ENCODE results near the gene UBL3.

UBL3 gene

GRCh38 chr13:29752175-29752574 lies 98.2 kb downstream of the UBL3 start:
- DNase-seq (ENCODE audit: insufficient read length, low spot score) (no peak), FAIRE-seq (no peak)
- TF ChIP-seq CTCF (IDR thresholded peaks at IDR 0.05; ENCODE audit: insufficient read depth, missing control alignments): no peak

GRCh38 chr13:29750183-29750530 lies 100.3 kb downstream of the UBL3 start:
- FAIRE-seq (no peak), DNase-seq (ENCODE audit: insufficient read length, low spot score) (no peak)
- TF ChIP-seq CTCF (IDR thresholded peaks at IDR 0.05; ENCODE audit: insufficient read depth, missing control alignments): no peak

GRCh38 chr13:29749401-29750182 lies 100.8 kb downstream of the UBL3 start:
- DNase-seq (ENCODE audit: insufficient read length, low spot score) (no peak), FAIRE-seq (no peak)
- TF ChIP-seq CTCF (IDR thresholded peaks at IDR 0.05; ENCODE audit: insufficient read depth, missing control alignments): no peak

GRCh38 chr13:29748097-29748496 lies 102.3 kb downstream of the UBL3 start:
- no peak for FAIRE-seq
- no peak for TF ChIP-seq CTCF (IDR thresholded peaks at IDR 0.05; ENCODE audit: insufficient read depth, missing control alignments)

GRCh38 chr13:29746148-29746677 lies 104.2 kb downstream of the UBL3 start:
- FAIRE-seq: no peak
- DNase-seq (ENCODE audit: insufficient read length, low spot score): no peak
- no peak for TF ChIP-seq CTCF (IDR thresholded peaks at IDR 0.05; ENCODE audit: insufficient read depth, missing control alignments)

More at GRCh38 chr13:29748097-29748496, 102.3 kb downstream of the UBL3 start:
- no peak for DNase-seq (ENCODE audit: insufficient read length, low spot score)

- no peak for FAIRE-seq
- DNase-seq (ENCODE audit: insufficient read length, low spot score): no peak
- no peak for TF ChIP-seq CTCF (IDR thresholded peaks at IDR 0.05; ENCODE audit: insufficient read depth, missing control alignments)
Measured at GRCh38 chr13:29745704-29746103, 104.7 kb downstream of the UBL3 start.

- TF ChIP-seq CTCF (IDR thresholded peaks at IDR 0.05; ENCODE audit: insufficient read depth, missing control alignments): no peak
- FAIRE-seq: no peak
- DNase-seq (ENCODE audit: insufficient read length, low spot score): no peak
Measured at GRCh38 chr13:29743201-29743786, 107.1 kb downstream of the UBL3 start.

Measured in D721Med (cell line).